KG1 (cell line): ENCODE results near the gene ZNF516.
A peak's percentile ranks its signal among the peaks of the same experiment; 100 is the strongest.

Source experiments
- DNase-seq: peaks from one replicate; lab custom pipeline; 2025; lab: John Stamatoyannopoulos, UW

ZNF516 gene

DNA sequence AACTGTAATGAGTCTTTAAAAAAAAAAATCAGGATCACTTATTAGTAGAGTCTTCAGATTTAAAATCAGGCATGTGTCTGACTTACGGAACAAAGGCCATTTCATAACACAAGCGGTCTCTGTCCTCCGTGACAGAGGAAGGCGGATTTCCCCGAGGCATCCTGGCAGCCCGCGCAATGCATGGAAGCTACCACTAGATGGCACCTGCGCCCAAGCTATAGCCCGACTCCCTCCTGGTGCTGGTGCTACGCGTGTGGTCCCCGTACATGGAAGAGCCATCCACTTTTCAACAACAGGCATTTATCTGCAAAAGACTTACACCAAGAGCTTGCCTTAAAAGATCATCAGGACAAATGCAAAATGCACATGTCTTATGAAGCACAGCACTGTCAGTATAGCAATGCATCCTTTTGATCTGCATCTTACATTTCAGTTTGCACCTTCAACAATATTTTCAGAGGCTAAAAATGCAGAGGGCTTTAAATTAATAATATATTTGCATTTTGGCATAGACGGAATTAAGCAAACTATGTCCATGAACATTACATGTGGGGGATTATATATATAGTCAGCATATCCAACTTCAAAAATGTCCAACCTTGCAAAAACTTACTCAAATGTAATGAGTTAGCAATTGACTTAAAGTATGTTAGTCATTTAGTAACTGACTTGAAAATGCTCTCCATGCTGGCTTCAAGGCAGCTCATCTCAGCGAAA is 96.0 kb downstream of the ZNF516 start:
- DNase-seq: peak; percentile 70

DNA sequence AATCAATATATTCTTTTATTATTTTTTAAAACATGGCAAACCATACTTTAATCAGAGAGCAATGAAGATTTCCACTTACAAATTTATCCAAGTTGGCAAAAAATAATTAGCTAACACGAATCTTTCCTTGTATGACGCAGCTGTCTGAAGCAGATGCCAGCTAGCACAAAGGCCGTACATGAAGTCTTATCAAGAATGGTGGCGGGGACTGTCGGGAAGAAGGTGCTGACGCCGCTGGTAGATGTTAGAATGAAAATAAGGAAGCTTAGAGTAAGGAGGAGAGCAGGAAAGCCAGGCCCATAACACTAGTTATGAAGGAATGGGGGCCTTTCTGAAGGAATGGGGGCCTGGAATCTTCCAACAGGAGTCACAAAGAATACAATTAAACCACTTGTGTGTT is 96.7 kb downstream of the ZNF516 start:
- DNase-seq: no peak

- DNase-seq: no peak
These were observed 97.4 kb downstream of the ZNF516 start for GRCh38 chr18:76397631-76398030.

DNA sequence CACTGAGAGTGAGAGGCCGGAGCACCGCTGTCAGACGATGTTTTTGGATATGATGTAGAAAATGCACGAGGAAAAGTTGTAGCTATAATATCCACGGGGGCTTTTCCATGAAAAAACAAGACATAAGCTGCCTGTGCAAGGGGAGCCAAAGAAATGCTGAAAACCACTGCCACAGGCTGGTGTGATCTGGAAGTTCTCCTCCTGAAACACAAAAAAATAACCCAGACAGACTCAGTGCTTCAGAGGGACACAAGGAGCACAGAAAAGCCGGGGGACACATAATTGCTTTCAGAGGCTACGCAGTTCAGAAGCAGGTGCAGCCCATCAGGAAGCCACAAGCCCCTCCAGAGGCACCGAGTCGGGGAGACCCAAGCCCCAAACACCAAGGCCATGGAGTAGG is 98.2 kb downstream of the ZNF516 start:
- no peak for DNase-seq

DNA sequence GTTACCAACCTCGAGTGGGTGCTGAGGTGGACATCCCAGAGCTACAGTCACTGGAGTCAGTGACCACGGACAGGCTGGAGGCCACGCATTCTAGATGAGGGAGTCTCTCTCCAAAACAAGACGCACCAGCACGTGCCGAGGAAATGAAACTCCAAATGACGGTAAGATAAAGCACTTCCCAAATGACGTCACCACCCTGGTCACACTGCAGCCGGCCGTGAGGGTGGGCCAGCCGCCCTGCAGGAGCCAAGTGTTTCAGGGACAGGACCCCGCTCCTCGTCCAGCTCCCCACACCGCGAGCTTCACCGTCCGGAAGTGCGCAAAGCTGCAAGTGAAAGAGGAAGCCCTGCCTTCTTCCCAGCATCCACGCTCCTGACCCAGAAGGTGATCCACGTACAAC is 99.4 kb downstream of the ZNF516 start:
- no peak for DNase-seq

GRCh38 chr18:76394780-76395476 is 100.1 kb downstream of the ZNF516 start:
- DNase-seq: no peak

- no peak for DNase-seq
These were observed 102.7 kb downstream of the ZNF516 start for GRCh38 chr18:76392349-76392748.

DNA sequence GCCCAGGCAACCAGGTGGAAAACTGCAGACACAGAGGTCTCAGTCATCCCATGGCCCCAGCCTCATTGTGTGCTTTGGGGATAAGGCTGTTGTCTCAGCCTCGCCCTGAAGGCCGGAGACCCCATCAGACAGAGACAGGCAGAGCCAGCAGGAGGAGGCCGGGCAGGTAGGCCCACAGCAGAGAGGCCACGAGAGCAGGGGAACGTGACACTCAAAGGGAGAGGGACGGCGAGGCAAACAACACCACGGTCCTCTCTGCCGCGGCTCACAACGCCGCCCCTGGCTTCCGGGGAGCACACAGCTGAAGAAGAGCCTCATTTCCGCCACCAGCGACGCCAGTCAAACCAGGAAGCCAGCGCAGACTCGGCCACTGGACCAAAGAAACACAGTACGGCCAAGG is 103.3 kb downstream of the ZNF516 start:
- DNase-seq: no peak

- DNase-seq: no peak
These were observed 104.0 kb downstream of the ZNF516 start for GRCh38 chr18:76391038-76391437.

DNA sequence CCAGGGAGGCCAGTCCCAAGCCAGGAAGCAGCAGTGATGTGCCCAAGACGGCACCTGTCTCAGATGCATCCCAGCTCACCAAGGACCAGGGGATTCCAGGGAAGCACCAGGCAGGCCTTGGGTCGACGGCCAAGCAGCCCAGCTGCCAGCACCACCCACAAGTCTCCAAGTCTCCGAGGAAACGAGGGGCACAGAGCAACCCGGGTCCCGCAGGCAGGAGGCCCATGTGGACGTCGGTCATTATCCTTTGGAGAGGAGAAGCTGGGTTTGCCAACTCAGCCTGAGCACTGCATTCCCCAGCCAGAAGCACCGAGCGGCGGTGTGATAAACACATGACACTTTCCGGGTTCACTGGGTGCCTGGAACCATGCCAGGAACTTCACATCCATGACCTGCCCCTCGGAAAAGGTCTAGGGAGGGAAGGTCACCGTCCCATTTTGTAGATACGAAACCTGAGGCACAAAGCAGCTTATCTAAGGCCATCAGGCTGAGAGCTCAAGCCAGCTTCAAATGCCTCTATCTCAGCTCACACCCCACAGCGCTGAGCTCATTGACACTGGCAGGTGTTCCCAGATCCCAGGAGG is 104.5 kb downstream of the ZNF516 start:
- DNase-seq: no peak

DNA sequence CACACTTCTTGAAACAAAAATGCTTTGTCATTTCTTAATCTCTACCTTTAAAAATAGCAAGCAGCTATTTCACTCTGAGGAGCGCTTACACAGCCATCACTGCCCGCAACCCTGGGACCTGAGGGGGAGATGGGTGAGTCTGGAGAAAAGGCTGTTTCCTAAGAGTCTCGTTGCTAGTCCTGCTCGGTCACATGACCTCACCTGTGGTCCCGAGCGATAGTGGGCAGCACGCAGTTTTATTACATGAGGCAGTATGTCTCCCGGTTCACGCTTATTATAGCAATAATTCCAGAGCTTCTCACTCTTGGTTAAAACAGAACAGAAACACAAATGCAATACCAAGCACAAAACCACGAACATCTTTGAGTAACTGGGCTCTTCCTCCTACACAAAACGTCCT is 105.3 kb downstream of the ZNF516 start:
- no peak for DNase-seq

GRCh38 chr18:76388891-76389423 is 106.1 kb downstream of the ZNF516 start:
- DNase-seq: no peak

- no peak for DNase-seq
These were observed 106.8 kb downstream of the ZNF516 start for GRCh38 chr18:76388261-76388660.

- no peak for DNase-seq
These were observed 107.4 kb downstream of the ZNF516 start for GRCh38 chr18:76387608-76388007.

GRCh38 chr18:76386886-76387285 is 108.2 kb downstream of the ZNF516 start:
- no peak for DNase-seq

DNA sequence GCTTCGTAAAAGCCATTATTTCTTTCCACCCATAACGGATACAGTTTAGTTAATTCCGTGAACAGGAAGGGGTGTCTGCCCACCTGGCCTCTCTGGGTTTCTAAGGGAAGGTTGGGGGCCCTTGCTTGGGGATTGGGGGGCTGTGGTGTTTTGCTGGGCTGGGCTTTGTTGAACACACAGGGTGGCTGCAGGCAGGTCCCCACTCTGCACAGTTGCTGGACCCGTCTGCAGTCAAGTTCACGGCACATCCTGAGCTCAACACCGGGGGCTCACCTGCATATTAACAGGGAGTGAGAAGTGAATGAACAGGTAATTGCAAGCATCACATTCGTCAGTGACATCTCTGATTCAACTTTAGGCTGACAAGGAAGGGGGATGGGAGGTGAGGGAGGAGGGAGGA is 109.0 kb downstream of the ZNF516 start:
- DNase-seq: no peak

DNA sequence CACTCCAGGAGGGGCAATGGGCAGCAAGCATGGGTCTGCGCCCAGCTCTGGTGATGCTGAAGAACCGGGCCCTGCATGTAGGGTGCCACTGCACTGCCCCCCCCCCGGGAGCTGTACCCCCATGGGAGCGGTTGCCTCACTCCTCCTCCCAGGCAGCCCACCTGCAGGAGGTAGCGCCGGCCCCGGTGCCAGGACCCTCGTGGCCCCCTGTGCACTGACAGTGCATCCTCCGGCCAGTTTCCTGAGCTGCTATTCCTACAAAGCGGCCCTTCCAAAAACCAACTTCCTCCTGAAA is 109.4 kb downstream of the ZNF516 start:
- no peak for DNase-seq

GRCh38 chr18:76384861-76385680 is 110.0 kb downstream of the ZNF516 start:
- DNase-seq: no peak

DNA sequence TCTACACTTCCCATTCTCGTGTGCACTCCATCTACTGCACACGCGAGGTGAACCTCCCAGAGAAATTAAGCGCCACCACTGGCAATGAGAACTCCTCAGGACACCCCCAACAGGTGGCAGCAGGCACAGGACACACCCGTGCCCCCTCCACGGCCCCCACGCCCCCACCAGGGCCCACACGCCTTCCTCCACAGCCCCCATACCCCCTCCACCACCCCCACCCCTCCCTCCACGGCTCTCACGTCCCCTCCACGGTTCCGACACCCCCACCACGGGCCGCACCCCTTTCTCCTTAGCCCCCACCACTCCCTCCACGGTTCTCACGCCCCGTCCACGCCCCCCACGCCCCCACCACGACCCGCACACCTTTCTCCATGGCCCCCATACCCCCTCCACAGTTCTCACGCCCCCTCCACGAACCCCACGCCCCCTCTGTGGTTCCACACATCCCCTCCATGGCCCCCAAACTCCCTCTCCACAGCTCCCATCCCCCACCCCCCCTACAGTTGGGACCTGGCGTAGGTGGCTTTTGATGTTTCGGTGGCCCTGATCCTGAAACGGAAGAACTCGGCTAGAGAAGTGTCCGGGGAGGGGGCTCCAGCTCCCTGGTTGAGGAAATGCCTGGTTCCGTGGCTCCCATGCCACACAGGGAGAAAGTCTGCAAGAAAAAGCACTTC is 110.8 kb downstream of the ZNF516 start:
- DNase-seq: no peak

GRCh38 chr18:76383636-76384035 is 111.4 kb downstream of the ZNF516 start:
- no peak for DNase-seq

DNA sequence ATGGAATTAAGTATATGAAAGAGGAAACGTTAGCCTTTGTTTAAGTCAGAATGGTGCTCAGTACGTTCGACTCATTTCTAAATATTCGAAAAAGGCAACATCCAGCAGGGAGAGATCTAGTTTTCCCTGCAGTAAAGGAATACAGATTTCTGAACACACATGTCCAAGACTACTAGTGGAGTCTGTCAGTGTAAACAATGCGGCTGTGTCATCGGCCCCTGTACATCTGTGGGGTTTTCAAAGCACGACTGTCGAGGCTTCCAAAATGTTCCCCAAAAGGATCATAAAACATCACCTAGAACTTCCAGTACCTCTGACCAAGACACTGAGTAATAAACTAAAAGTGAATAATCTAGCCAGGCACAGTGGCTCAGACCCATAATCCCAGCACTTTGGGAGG is 112.8 kb downstream of the ZNF516 start:
- DNase-seq: no peak
